PC-3 (cell line): Measurements from ENCODE around the gene NDUFS7.

Experiments used
- CTCF ChIP-seq: fragments of 300-600 bp; sonication (generic); conservative IDR thresholded peaks from 2 replicates; pipeline ENCODE4 v1.5.1; 2017; ENCODE audit warnings: antibody characterized with exemption, low read depth, mild to moderate bottlenecking, low read length
- EZH2 ChIP-seq: fragments of 300-600 bp; sonication (generic); IDR thresholded peaks from one replicate; pipeline ENCODE4 v1.6.1; 2017; ENCODE audit warnings: antibody characterized with exemption, mild to moderate bottlenecking, low read length; ENCODE audit not compliant: unreplicated experiment

GRCh38 chr19:1422943-1423342 is 39.2 kb downstream of the NDUFS7 start:
- no peak for TF ChIP-seq CTCF
- no peak for TF ChIP-seq EZH2
